Tibial artery (tissue), 4 donors: ENCODE measurements around the gene PRKACA.

ENCODE experiments used
- DNase-seq, 2 donors: peaks; one replicate each; pipeline ENCODE4 v3.0.0-alpha.2; 2019
- H3K27ac ChIP-seq, 2 donors: fragments of 200-600 bp; sonication (generic) in 1 of 2; 1 replicate in 1 of 2; 2 replicates in 1 of 2; pipeline ENCODE4 v1.5.1; 2018 to 2019; ENCODE audit warnings: mild to moderate bottlenecking in 1 of 2
- H3K27me3 ChIP-seq, 2 donors: fragments of 200-600 bp; sonication (generic) in 1 of 2; one replicate each; pipeline versions ENCODE4 v1.5.1 to v1.6.0; 2016 to 2019
- H3K36me3 ChIP-seq, 3 donors: fragments of 200-600 bp; sonication (generic) in 2 of 3; one replicate each; pipeline ENCODE4 v1.5.1; 2016 to 2019; ENCODE audit warnings: mild to moderate bottlenecking in 2 of 3
- H3K4me1 ChIP-seq, 4 donors: fragments of 200-600 bp; sonication (generic) in 2 of 4; 1 replicate in 3 of 4; 2 replicates in 1 of 4; pipeline ENCODE4 v1.5.1; 2016 to 2019
- H3K4me3 ChIP-seq, 2 donors: fragments of 200-600 bp; sonication (generic) in 1 of 2; 1 replicate in 1 of 2; 2 replicates in 1 of 2; pipeline ENCODE4 v1.5.1; 2018 to 2019; ENCODE audit warnings: mild to moderate bottlenecking in 2 of 2
- H3K9me3 ChIP-seq, 3 donors: fragments of 200-600 bp; sonication (generic) in 1 of 3; one replicate each; pipeline ENCODE4 v1.5.1; 2016 to 2019
- intact Hi-C: fragments of 100-400 bp; cut with DNase I; formaldehyde crosslinking; loops from one replicate; pipeline ENCODE4 v1.15.0; 2023; ENCODE audit warnings: low total_unique reads
- TF ChIP-seq, protein P1 (sequence below), 2 experiments: fragments of 200-600 bp in 1 of 2; fragments of 450-650 bp in 1 of 2; IDR thresholded peaks; one replicate each; pipeline ENCODE4 v1.5.1; 2017 to 2019; ENCODE audit warnings: antibody characterized with exemption in 2 of 2, mild to moderate bottlenecking in 1 of 2, moderate library complexity in 1 of 2

PRKACA gene

DNA sequence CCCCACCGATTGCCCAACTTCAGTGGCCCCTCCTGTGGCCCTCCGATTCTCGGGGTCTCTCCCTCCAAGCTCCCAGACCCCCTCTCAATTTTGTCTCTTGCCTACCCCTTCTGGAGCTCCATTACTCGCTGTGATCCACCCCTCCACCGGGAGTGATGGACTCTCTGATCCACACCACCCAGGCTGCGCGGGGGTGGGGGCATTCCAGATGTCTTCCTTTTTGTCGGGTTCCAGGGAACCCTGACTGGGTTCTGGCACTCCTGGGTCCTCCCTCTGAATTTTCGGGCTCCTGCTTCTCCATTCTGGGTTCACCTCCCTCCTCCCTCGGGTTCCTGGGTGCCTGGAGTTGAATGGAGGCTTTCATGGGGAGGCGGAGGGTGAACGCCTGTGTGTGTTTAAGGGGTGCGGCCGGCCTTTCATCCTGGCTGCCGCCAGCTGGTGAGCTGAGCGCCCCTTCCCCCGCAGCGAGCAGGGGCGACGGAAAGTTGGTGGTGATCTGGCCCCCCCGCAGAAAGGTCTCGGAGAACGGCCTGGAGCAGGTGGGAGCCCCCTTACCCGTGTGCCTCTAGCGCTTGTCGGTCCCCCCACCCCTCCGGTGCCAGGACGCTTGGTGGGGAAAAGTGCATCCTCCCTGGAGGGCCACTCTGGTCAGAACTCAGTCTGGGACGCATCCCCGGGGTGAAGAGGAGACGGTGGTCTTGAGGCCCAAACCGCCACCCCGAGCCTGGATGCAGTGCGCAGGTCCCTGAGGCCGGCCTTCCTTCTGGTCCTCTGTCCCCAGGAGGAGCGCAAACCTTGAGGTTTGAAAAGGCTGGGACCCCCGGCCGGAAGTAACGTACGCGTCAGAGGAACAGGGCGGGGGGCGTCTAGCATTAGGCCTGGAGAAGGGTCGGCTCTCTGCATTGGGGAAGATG lies 43.4 kb downstream of the PRKACA start:
- TF ChIP-seq, protein P1, sequence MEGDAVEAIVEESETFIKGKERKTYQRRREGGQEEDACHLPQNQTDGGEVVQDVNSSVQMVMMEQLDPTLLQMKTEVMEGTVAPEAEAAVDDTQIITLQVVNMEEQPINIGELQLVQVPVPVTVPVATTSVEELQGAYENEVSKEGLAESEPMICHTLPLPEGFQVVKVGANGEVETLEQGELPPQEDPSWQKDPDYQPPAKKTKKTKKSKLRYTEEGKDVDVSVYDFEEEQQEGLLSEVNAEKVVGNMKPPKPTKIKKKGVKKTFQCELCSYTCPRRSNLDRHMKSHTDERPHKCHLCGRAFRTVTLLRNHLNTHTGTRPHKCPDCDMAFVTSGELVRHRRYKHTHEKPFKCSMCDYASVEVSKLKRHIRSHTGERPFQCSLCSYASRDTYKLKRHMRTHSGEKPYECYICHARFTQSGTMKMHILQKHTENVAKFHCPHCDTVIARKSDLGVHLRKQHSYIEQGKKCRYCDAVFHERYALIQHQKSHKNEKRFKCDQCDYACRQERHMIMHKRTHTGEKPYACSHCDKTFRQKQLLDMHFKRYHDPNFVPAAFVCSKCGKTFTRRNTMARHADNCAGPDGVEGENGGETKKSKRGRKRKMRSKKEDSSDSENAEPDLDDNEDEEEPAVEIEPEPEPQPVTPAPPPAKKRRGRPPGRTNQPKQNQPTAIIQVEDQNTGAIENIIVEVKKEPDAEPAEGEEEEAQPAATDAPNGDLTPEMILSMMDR (IDR thresholded peaks at IDR 0.05) = no peak
- DNase-seq = peak in 1 of 2 donors; percentile 72

DNA sequence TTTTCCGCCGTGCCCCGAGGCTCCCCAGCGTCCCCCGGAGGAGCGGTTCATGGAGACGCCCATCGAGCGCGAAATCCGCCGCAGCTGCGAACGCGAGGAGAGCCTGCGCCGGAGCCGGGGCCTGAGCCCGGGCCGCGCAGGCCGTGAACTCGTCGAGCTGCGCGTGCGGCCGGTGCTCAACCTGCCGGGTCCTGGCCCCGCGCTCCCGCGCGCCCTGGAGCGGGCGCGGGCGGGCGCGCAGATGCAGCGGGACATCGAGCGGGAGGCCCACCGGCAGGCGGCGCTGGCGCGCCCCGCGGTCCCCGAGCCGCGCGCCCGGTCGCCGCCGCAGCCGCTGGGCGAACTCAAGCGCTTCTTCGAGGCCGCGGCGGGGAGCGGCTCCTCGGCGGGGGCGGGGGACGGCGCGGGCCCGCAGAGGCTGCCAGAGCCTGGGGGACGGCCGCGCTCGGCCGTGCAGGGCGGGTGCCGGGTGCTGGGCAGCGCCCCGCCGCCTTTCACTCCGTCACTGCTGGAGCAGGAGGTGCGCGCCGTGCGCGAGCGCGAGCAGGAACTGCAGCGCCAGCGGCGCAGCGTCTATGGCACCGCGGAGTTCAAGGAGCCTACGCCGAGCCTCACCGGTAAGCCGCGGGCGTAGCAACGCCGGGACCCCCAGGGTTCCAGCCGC lies 44.2 kb downstream of the PRKACA start:
- H3K36me3 ChIP-seq = no peaks in the 10 kb centered on the region
- peak overlapping the region; percentile 62 to 73 for H3K4me3 ChIP-seq
- peaks cover 0 to 40% (median 31%) of the 10 kb centered on the region in 4 donors for H3K4me1 ChIP-seq
- DNase-seq = peak; percentile 62 to 86
- intact Hi-C loops = loop anchor here (5.0 to 10.0 kb wide), 2 partner anchors 64 to 289 kb away; partner anchors contain the start of gene ASF1B
- peak overlapping the region; percentile 88 to 92 for H3K27ac ChIP-seq
- TF ChIP-seq, protein P1 (IDR thresholded peaks at IDR 0.05) = peak in 1 of 2 experiments; percentile 94
- no peaks in the 10 kb centered on the region for H3K9me3 ChIP-seq
- no peaks in the 10 kb centered on the region for H3K27me3 ChIP-seq

More for the DNA sequence above, 43.4 kb downstream of the PRKACA start:
- Histone ChIP-seq H3K27me3 (no peaks in the 10 kb centered on the region), H3K4me3 (peak overlapping the region; percentile 62 to 73), H3K27ac (peak overlapping the region; percentile 88 to 92), H3K4me1 (peaks cover 0 to 40% (median 31%) of the 10 kb centered on the region in 4 donors), H3K36me3 (no peaks in the 10 kb centered on the region), H3K9me3 (no peaks in the 10 kb centered on the region)
- intact Hi-C loops = loop anchor here (5.0 to 10.0 kb wide), 2 partner anchors 63 to 289 kb away; partner anchors contain the start of gene ASF1B

DNA sequence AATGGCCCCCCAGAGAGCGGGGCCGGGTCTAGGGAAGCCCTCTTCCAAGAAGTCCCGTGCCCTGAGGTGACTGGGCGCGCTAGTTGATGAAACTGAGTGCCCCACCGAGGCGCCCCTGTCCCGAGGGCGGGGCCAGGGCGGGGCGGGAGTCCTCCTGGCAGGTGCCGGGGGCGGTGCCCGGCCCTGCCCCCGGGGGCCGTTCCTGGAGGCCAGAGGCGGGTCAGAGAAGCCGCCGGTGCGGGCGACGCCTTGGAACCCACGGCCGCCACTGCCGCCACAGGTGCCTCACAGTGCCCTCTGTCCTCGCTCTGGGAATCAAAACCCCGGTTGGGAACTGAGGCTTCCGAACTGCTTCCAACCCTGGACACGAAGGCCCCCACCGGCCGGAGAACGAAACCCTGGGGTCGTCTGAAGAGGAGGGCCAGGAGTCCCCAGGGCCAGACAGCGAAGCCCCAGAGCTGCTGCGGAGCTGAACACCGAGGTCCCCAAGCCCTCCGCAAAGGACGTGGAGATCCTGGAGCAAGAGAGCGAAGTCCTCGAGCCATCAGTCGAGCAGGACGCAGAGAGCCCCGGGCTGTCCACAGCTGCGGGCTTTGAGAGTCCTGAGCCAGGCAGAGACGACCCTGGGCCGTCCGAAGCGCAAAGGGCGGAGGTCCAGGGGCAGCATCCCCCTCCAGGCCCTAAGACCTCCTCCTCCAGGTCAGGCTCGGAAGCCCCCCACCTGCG lies 44.9 kb downstream of the PRKACA start, which contains the start of gene MISP3:
Gene MISP3, plus strand, starts transcription at position 252 of the 726 bp plus-strand sequence. CDS start 524 bp downstream, outside the sequence.
- Histone ChIP-seq H3K4me3 (peak within 1 kb of the TSS; percentile 62 to 73), H3K9me3 (no peaks in the 10 kb centered on the region), H3K27me3 (no peaks in the 10 kb centered on the region), H3K27ac (peak within 1 kb of the TSS; percentile 88 to 92), H3K4me1 (peaks cover 0 to 40% (median 31%) of the 10 kb centered on the region in 4 donors), H3K36me3 (no peaks in the 10 kb centered on the region)
- TF ChIP-seq, protein P1 (IDR thresholded peaks at IDR 0.05) = no peak
- DNase-seq = peak in 1 of 2 donors; percentile 73
- intact Hi-C loops = loop anchor here (1.0 to 10.0 kb wide), 3 partner anchors 65 to 288 kb away; partner anchors contain the start of gene ASF1B

DNA sequence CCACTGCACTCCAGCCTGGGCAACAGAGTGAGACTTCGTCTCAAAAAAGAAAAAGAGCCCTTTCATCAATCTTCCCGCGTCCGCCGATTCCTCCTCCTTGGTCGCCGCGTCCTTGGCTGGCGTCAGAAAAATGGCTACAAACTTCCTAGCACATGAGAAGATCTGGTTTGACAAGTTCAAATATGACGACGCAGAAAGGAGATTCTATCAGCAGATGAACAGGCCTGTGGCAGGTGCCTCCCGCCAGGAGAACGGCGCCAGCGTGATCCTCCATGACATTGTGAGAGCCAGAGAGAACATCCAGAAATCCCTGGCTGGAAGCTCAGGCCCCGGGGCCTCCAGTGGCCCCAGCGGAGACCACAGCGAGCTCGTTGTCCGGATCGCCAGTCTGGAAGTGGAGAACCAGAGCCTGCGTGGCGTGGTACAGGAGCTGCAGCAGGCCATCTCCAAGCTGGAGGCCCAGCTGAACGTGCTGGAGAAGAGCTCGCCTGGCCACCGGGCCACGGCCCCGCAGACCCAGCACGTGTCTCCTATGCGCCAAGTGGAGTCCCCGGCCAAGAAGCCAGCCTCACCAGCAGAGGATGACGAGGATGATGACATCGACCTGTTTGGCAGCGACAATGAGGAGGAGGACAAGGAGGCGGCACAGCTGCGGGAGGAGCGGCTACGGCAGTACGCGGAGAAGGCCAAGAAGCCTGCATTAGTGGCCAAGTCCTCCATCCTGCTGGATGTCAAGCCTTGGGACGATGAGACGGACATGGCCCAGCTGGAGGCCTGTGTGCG lies 47.1 kb downstream of the PRKACA start:
- Histone ChIP-seq H3K4me1 (peaks cover 0 to 35% (median 28%) of the 10 kb centered on the region in 4 donors), H3K27me3 (no peaks in the 10 kb centered on the region), H3K4me3 (no peak overlapping the region), H3K36me3 (no peaks in the 10 kb centered on the region), H3K27ac (no peak overlapping the region), H3K9me3 (no peaks in the 10 kb centered on the region)
- no peak for DNase-seq
- intact Hi-C loops = loop anchor here (5.0 to 10.0 kb wide), 2 partner anchors 67 to 286 kb away; partner anchors contain the start of gene ASF1B
- TF ChIP-seq, protein P1 (IDR thresholded peaks at IDR 0.05) = no peak
